SK-N-SH treated with all-trans-retinoic acid at 6 μM for 48 hours (cell line): Measurements from ENCODE around the gene KIF13A.

ENCODE experiments used
- ATAC-seq: fragments of 200-7000 bp; cut with Tn5 transposase; 3 replicates; pipeline ENCODE4 v1.9.1; 2020; ENCODE audit warnings: mild to moderate bottlenecking, moderate library complexity
- BACH2 ChIP-seq: fragments of 250-450 bp; sonication (Bioruptor Pico); IDR thresholded peaks from 2 replicates; pipeline ENCODE4 v1.9.0; 2021; ENCODE audit warnings: mild to moderate bottlenecking, borderline replicate concordance
- CREB5 ChIP-seq: fragments of 250-450 bp; sonication (Bioruptor Pico); IDR thresholded peaks from 2 replicates; pipeline ENCODE4 v1.5.1; 2020; ENCODE audit warnings: low read depth, mild to moderate bottlenecking, moderate library complexity
- CSRNP3 ChIP-seq: fragments of 250-450 bp; sonication (Bioruptor Pico); IDR thresholded peaks from 2 replicates; pipeline ENCODE4 v1.5.1; 2021; ENCODE audit warnings: mild to moderate bottlenecking, moderate library complexity
- ESRRG ChIP-seq: fragments of 250-450 bp; sonication (Bioruptor Pico); IDR thresholded peaks from 2 replicates; pipeline ENCODE4 v1.6.1; 2021; ENCODE audit warnings: mild to moderate bottlenecking
- GLIS3 ChIP-seq: fragments of 250-450 bp; sonication (Bioruptor Pico); IDR thresholded peaks from 2 replicates; pipeline ENCODE4 v1.5.0; 2020; ENCODE audit warnings: mild to moderate bottlenecking, moderate library complexity
- ISL1 ChIP-seq: fragments of 250-450 bp; sonication (Bioruptor Pico); IDR thresholded peaks from 2 replicates; pipeline ENCODE4 v2.1.2; 2022; ENCODE audit warnings: mild to moderate bottlenecking, moderate library complexity
- OSR1 ChIP-seq: fragments of 250-450 bp; sonication (Bioruptor Pico); IDR thresholded peaks from 2 replicates; pipeline ENCODE4 v1.8.0; 2022; ENCODE audit warnings: moderate library complexity, mild to moderate bottlenecking, inconsistent platforms
- POU6F1 ChIP-seq: fragments of 250-450 bp; sonication (Bioruptor Pico); IDR thresholded peaks from 2 replicates; pipeline ENCODE4 v1.8.0; 2021; ENCODE audit warnings: low read depth, mild to moderate bottlenecking, moderate library complexity, borderline replicate concordance
- PPARA ChIP-seq: fragments of 250-450 bp; sonication (Bioruptor Pico); IDR thresholded peaks from 2 replicates; pipeline ENCODE4 v1.5.0; 2020; ENCODE audit warnings: mild to moderate bottlenecking, borderline replicate concordance
- RARB ChIP-seq: fragments of 250-450 bp; sonication (Bioruptor Pico); IDR thresholded peaks from 2 replicates; pipeline ENCODE4 v1.8.0; 2021; ENCODE audit warnings: mild to moderate bottlenecking, moderate library complexity
- TOX ChIP-seq: fragments of 250-450 bp; sonication (Bioruptor Pico); IDR thresholded peaks from 2 replicates; pipeline ENCODE4 v1.8.0; 2021; ENCODE audit warnings: mild to moderate bottlenecking, moderate library complexity, borderline replicate concordance
- TSHZ2 ChIP-seq: fragments of 250-450 bp; sonication (Bioruptor Pico); IDR thresholded peaks from 2 replicates; pipeline ENCODE4 v1.5.0; 2020; ENCODE audit warnings: mild to moderate bottlenecking, moderate library complexity
- ZC3H10 ChIP-seq: fragments of 250-450 bp; sonication (Bioruptor Pico); IDR thresholded peaks from 2 replicates; pipeline ENCODE4 v1.5.1; 2021; ENCODE audit warnings: mild to moderate bottlenecking, moderate library complexity
- ZFP3 ChIP-seq: fragments of 250-450 bp; sonication (Bioruptor Pico); IDR thresholded peaks from 2 replicates; pipeline ENCODE4 v1.5.0; 2020; ENCODE audit warnings: mild to moderate bottlenecking, moderate library complexity
- ZNF70 ChIP-seq: fragments of 450-650 bp; formaldehyde crosslinking; IDR thresholded peaks from 2 replicates; pipeline ENCODE4 v1.5.0; 2020; ENCODE audit warnings: mild to moderate bottlenecking, moderate library complexity
- ZNF8 ChIP-seq: fragments of 450-650 bp; formaldehyde crosslinking; IDR thresholded peaks from 2 replicates; pipeline ENCODE4 v1.5.0; 2020; ENCODE audit warnings: mild to moderate bottlenecking, moderate library complexity

Gene KIF13A

GRCh38 chr6:17904491-17905120 lies 82.8 kb downstream of the KIF13A start:
- TF ChIP-seq ISL1 (CRISPR knock-in tag) = no peak
- no peak for TF ChIP-seq POU6F1 (CRISPR knock-in tag)
- no peak for TF ChIP-seq PPARA (CRISPR knock-in tag)
- TF ChIP-seq TSHZ2 (CRISPR knock-in tag) = no peak
- no peak for TF ChIP-seq ESRRG
- TF ChIP-seq TOX (CRISPR knock-in tag) = no peak
- ATAC-seq = no peak

GRCh38 chr6:17902974-17903373 lies 84.5 kb downstream of the KIF13A start:
- no peak for TF ChIP-seq CSRNP3
- TF ChIP-seq ZNF8 (CRISPR knock-in tag) = no peak
- TF ChIP-seq ZFP3 (CRISPR knock-in tag) = no peak
- no peak for TF ChIP-seq ZC3H10 (CRISPR knock-in tag)
- ATAC-seq = no peak

GRCh38 chr6:17901493-17901892 lies 85.9 kb downstream of the KIF13A start:
- TF ChIP-seq OSR1 (CRISPR knock-in tag) (no peak), BACH2 (CRISPR knock-in tag) (no peak), RARB (CRISPR knock-in tag) (no peak), ZC3H10 (CRISPR knock-in tag) (no peak), CREB5 (CRISPR knock-in tag) (no peak), TSHZ2 (CRISPR knock-in tag) (no peak)

GRCh38 chr6:17900011-17900410 lies 87.4 kb downstream of the KIF13A start:
- ATAC-seq = no peak
- no peak for TF ChIP-seq CSRNP3
- TF ChIP-seq ZFP3 (CRISPR knock-in tag) = no peak
- no peak for TF ChIP-seq ZNF70
- no peak for TF ChIP-seq CREB5 (CRISPR knock-in tag)
- TF ChIP-seq POU6F1 (CRISPR knock-in tag) = no peak
- TF ChIP-seq ISL1 (CRISPR knock-in tag) = no peak
- no peak for TF ChIP-seq TSHZ2 (CRISPR knock-in tag)
- TF ChIP-seq GLIS3 (CRISPR knock-in tag) = no peak
- TF ChIP-seq TOX (CRISPR knock-in tag) = no peak

More at GRCh38 chr6:17901493-17901892, 85.9 kb downstream of the KIF13A start:
- ATAC-seq = no peak
